IMR-90 (cell line): ENCODE measurements around the gene RTF1. TPM values are rescaled to one million over a fixed set of nuclear protein-coding genes. Genes with fewer than 3 reads are reported as not detected.
A peak's percentile ranks its signal among the peaks of the same experiment; 100 is the strongest.

Experiments
- ATAC-seq: fragments of 200-7000 bp; cut with Tn5 transposase; 2 replicates; pipeline ENCODE4 v1.9.1; 2020; ENCODE audit warnings: low read depth, mild to moderate bottlenecking, moderate library complexity
- BruUV-seq: library from RNA; stranded (reverse); fragments of 400-500 nt; replicated peaks from 2 replicates; lab custom pipeline; 2021; lab: Mats Ljungman, UMichigan
- CTCF ChIA-PET: fragments of 300-600 bp; formaldehyde crosslinking; extraction: SDS; loops from one replicate; lab custom pipeline; 2021; ENCODE audit warnings: antibody characterized with exemption; lab: Yijun Ruan, JAX
- POLR2A ChIA-PET: fragments of 300-600 bp; sonication (Branson Sonifier 250); formaldehyde crosslinking; loops from one replicate; lab custom pipeline; 2022; ENCODE audit warnings: antibody characterized with exemption; ENCODE audit not compliant: unreplicated experiment; lab: Charles Lee
- DNase-seq: peaks from one replicate; pipeline ENCODE4 v3.0.0; 2013
- H2AFZ ChIP-seq: replicated peaks from 2 replicates; pipeline ENCODE3; 2013; ENCODE audit warnings: low read length, mild to moderate bottlenecking; ENCODE audit not compliant: poor library complexity
- H2AK5ac ChIP-seq: 2 replicates; pipeline ENCODE4 v1.6.1; 2013; ENCODE audit warnings: low read depth, low read length, inconsistent platforms
- H2AK9ac ChIP-seq: replicated peaks from 2 replicates; pipeline ENCODE3; 2013; ENCODE audit warnings: mild to moderate bottlenecking, low read depth, low read length, moderate library complexity; ENCODE audit not compliant: poor library complexity
- H2BK120ac ChIP-seq: 2 replicates; pipeline ENCODE4 v1.6.1; 2013; ENCODE audit warnings: low read depth, low read length, inconsistent platforms
- H2BK15ac ChIP-seq: 3 replicates; pipeline ENCODE4 v1.6.1; 2013; ENCODE audit warnings: low read depth, low read length, inconsistent platforms
- H2BK20ac ChIP-seq: 2 replicates; pipeline ENCODE4 v1.6.1; 2013; ENCODE audit warnings: low read depth, mild to moderate bottlenecking, inconsistent platforms, low read length, moderate library complexity
- H2BK5ac ChIP-seq: 2 replicates; pipeline ENCODE4 v1.6.1; 2013; ENCODE audit warnings: mild to moderate bottlenecking, low read depth, low read length, inconsistent platforms; ENCODE audit not compliant: poor library complexity, severe bottlenecking
- H3K14ac ChIP-seq: replicated peaks from 2 replicates; pipeline ENCODE4 v1.6.1; 2013; ENCODE audit warnings: low read depth, low read length, inconsistent platforms
- H3K18ac ChIP-seq: 2 replicates; pipeline ENCODE4 v1.6.1; 2013; ENCODE audit warnings: low read depth, low read length, control low read depth
- H3K23ac ChIP-seq: 2 replicates; pipeline ENCODE4 v1.6.1; 2013; ENCODE audit warnings: low read depth, low read length, inconsistent platforms
- H3K27ac ChIP-seq: 2 replicates; pipeline ENCODE4 v1.5.1; 2013; ENCODE audit warnings: mild to moderate bottlenecking, control low read depth, low read length; ENCODE audit not compliant: insufficient read depth
- H3K27me3 ChIP-seq: 2 replicates; pipeline ENCODE4 v1.6.1; 2013; ENCODE audit warnings: low read length; ENCODE audit not compliant: control insufficient read depth, insufficient read depth
- H3K36me3 ChIP-seq: 2 replicates; pipeline ENCODE4 v1.6.1; 2013; ENCODE audit warnings: low read length, mixed read lengths; ENCODE audit not compliant: control insufficient read depth, insufficient read depth
- H3K4ac ChIP-seq: 2 replicates; pipeline ENCODE4 v1.6.1; 2013; ENCODE audit warnings: low read depth, low read length, inconsistent platforms
- H3K4me1 ChIP-seq: 2 replicates; pipeline ENCODE4 v1.6.1; 2013; ENCODE audit warnings: low read length, mixed read lengths; ENCODE audit not compliant: control insufficient read depth, insufficient read depth
- H3K4me2 ChIP-seq: 2 replicates; pipeline ENCODE4 v1.6.1; 2013; ENCODE audit warnings: low read depth, mild to moderate bottlenecking, control low read depth, low read length, moderate library complexity
- H3K4me3 ChIP-seq: 2 replicates; pipeline ENCODE4 v1.5.1; 2013; ENCODE audit warnings: low read depth, mild to moderate bottlenecking, control low read depth, low read length, moderate library complexity; ENCODE audit not compliant: insufficient read depth
- H3K56ac ChIP-seq: 2 replicates; pipeline ENCODE4 v1.6.1; 2013; ENCODE audit warnings: low read length, inconsistent platforms; ENCODE audit not compliant: insufficient read depth; ENCODE audit errors: extremely low read depth
- H3K79me1 ChIP-seq, 2 experiments: 2 replicates each; pipeline ENCODE4 v1.6.1; 2013; ENCODE audit warnings: low read length in 2 of 2, inconsistent platforms in 1 of 2, low read depth in 1 of 2
- H3K9ac ChIP-seq: 2 replicates; pipeline ENCODE4 v1.6.1; 2013; ENCODE audit warnings: low read depth, low read length, control low read depth
- H3K9me1 ChIP-seq: 2 replicates; pipeline ENCODE4 v1.6.1; 2013; ENCODE audit warnings: low read length, inconsistent platforms; ENCODE audit not compliant: insufficient read depth
- H3K9me3 ChIP-seq: 2 replicates; pipeline ENCODE4 v1.6.1; 2013; ENCODE audit warnings: low read length; ENCODE audit not compliant: control insufficient read depth, insufficient read depth
- H4K20me1 ChIP-seq: 2 replicates; pipeline ENCODE4 v1.6.1; 2013; ENCODE audit warnings: low read length, inconsistent platforms; ENCODE audit not compliant: insufficient read depth
- H4K5ac ChIP-seq: 2 replicates; pipeline ENCODE4 v1.6.1; 2013; ENCODE audit warnings: mild to moderate bottlenecking, low read depth, low read length, control low read depth
- H4K8ac ChIP-seq, 2 experiments: 2 replicates each; pipeline ENCODE4 v1.6.1; 2013; ENCODE audit warnings: low read depth in 2 of 2, low read length in 2 of 2, control low read depth in 1 of 2, inconsistent platforms in 1 of 2
- H4K91ac ChIP-seq: 2 replicates; pipeline ENCODE4 v1.6.1; 2013; ENCODE audit warnings: low read depth, low read length, inconsistent platforms; ENCODE audit not compliant: insufficient read depth
- MAFK ChIP-seq: IDR thresholded peaks from 2 replicates; pipeline ENCODE4 v1.6.1; 2012; ENCODE audit warnings: low read depth, low read length, improper control_type of control experiment
- RAD21 ChIP-seq: IDR thresholded peaks from 2 replicates; pipeline ENCODE4 v1.6.1; 2012; ENCODE audit warnings: low read length, improper control_type of control experiment
- WGBS, 2 experiments: methylation state at CpG; one replicate each; pipeline versions ENCODE4 v1.1.5 to v1.1.7; 2013; ENCODE audit warnings: missing lambda C conversion rate in 2 of 2; ENCODE audit not compliant: insufficient read length in 1 of 2; ENCODE audit errors: extremely low coverage in 2 of 2; 5-methylcytosine and 5-hydroxymethylcytosine counted together
- dilution Hi-C: fragments of 300-500 bp; cut with HindIII; formaldehyde crosslinking; loops from one replicate; pipeline ENCODE4 v1.14.3; 2018; ENCODE audit warnings: low sequenced_read_pairs; ENCODE audit not compliant: unreplicated experiment
- in situ Hi-C: fragments of 300-500 bp; cut with MboI; formaldehyde crosslinking; loops from 3 replicates; pipeline ENCODE4 v1.14.3; 2019; ENCODE audit warnings: low sequenced_read_pairs, inconsistent platforms, mixed read lengths
- intact Hi-C: fragments of 100-400 bp; cut with micrococcal nuclease; formaldehyde crosslinking; loops from 2 replicates; pipeline ENCODE4 v1.10.0; 2022
- polyA plus RNA-seq, 3 experiments: library from polyadenylated mRNA; depleted of rRNA; stranded (reverse); fragments of >200 nt; gene quantifications; 2 replicates each; pipeline ENCODE4 v1.2.3, GENCODE V29; 2012; ENCODE audit warnings: low replicate concordance in 1 of 3
- total RNA-seq: library from RNA; depleted of rRNA; stranded (reverse); fragments of >200 nt; gene quantifications from 2 replicates; pipeline ENCODE4 v1.2.3, GENCODE V29; 2012

Gene RTF1
- total and polyA plus RNA-seq, 2 of the 4 experiments (the other 2 are of a cell fraction) = 15.1 to 24.3 TPM

GRCh38 chr15:41416128-41416741, 660 bp upstream of the RTF1 start:
- POLR2A ChIA-PET = interaction anchor here (0.6 kb wide), 1 partner anchor 16 kb away, joined by 4 read pairs; no protein-coding TSS in a partner anchor

More at GRCh38 chr15:41416128-41416741, 660 bp upstream of the RTF1 start:
- 0 out of 2 replicates have a peak, but pooled peaks cover 5% of the 10 kb centered on the region for H3K4me1 ChIP-seq
- no peak overlapping the region; the same call in 1 of the 2 replicates for H4K91ac ChIP-seq
- H3K23ac ChIP-seq = peak overlapping the region; percentile 99
- peak overlapping the region; percentile 75 for H3K56ac ChIP-seq
- CTCF ChIA-PET = no interaction called here
- peak overlapping the region; percentile 95 for H3K4ac ChIP-seq
- peak overlapping the region; percentile 63 for H2AK5ac ChIP-seq
- peaks cover 10% of the 10 kb centered on the region for H3K9me1 ChIP-seq
- intact Hi-C loops = loop anchor here (10.0 kb wide), 1 partner anchor 181 kb away; the partner anchor contains the start of genes CHP1 and EXD1
- H3K79me1 ChIP-seq = peaks cover 19 to 37% of the 10 kb centered on the region in 2 experiments
- peak overlapping the region; percentile 83 for H3K9ac ChIP-seq
- peak overlapping the region; percentile 95 for H3K4me3 ChIP-seq
- TF ChIP-seq MAFK (no peak), RAD21 (no peak)
- H3K9me3 ChIP-seq = no peaks in the 10 kb centered on the region
- H3K27ac ChIP-seq = peak overlapping the region; percentile 88
- no peak overlapping the region for H3K18ac ChIP-seq
- dilution Hi-C loops = no loop called here
- ATAC-seq (peak; percentile 25), DNase-seq (no peak)
- peak overlapping the region; percentile 11; the same call in 1 of the 2 replicates for H4K5ac ChIP-seq
- no peaks in the 10 kb centered on the region for H3K36me3 ChIP-seq
- BruUV-seq = TSS peak; percentile 91
- H3K4me2 ChIP-seq = peak overlapping the region; percentile 93
- H3K27me3 ChIP-seq = no peaks in the 10 kb centered on the region
- H2BK5ac ChIP-seq = peak overlapping the region; percentile 67
- WGBS, 2 experiments = 46% methylated on average over 9 of the region's 20 CpGs; no CpG with 5 or more reads in 1 of the 2 experiments
- H4K8ac ChIP-seq = peak overlapping the region; percentile 38 to 91
- H2BK15ac ChIP-seq = no peak overlapping the region
- H2AK9ac ChIP-seq = peak overlapping the region; percentile 38
- H2AFZ ChIP-seq = peak overlapping the region; percentile 97
- H4K20me1 ChIP-seq = peaks cover 38% of the 10 kb centered on the region
- in situ Hi-C loops = no loop called here
- no peak overlapping the region for H2BK20ac ChIP-seq
- peak overlapping the region; percentile 99 for H3K14ac ChIP-seq
- H2BK120ac ChIP-seq = no peak overlapping the region
